H1 (cell line): ENCODE measurements around the gene WDR7. TPM values are rescaled to one million over a fixed set of nuclear protein-coding genes. Genes with fewer than 3 reads are reported as not detected.

Experiments
- CTCF ChIA-PET: fragments of 300-600 bp; sonication (Branson Sonifier 250); formaldehyde crosslinking; loops from one replicate; lab custom pipeline; 2021; ENCODE audit not compliant: partially characterized antibody; lab: Charles Lee
- POLR2A ChIA-PET: fragments of 300-600 bp; sonication (Branson Sonifier 250); formaldehyde crosslinking; loops from one replicate; lab custom pipeline; 2021; ENCODE audit warnings: inconsistent platforms; ENCODE audit not compliant: partially characterized antibody; lab: Charles Lee
- DNase-seq, 2 experiments: peaks; one replicate each; pipeline versions ENCODE4 v3.0.0 to v3.0.0-alpha.2; 2010 to 2022; ENCODE audit warnings: low spot score in 2 of 2, low read depth in 1 of 2, mixed read lengths in 1 of 2
- FAIRE-seq: peaks from 2 replicates; lab custom pipeline; 2011; peaks lifted over from hg19 to GRCh38; lab: Jason Lieb, UNC
- H2AFZ ChIP-seq: 2 replicates; pipeline ENCODE4 v1.8.1; 2012; ENCODE audit warnings: low read length, inconsistent platforms
- H2AK5ac ChIP-seq: 2 replicates; pipeline ENCODE4 v1.6.1; 2013; ENCODE audit warnings: low read depth, low read length
- H2BK120ac ChIP-seq: replicated peaks from 2 replicates; pipeline ENCODE3; 2013; ENCODE audit warnings: low read depth, low read length, inconsistent platforms
- H2BK12ac ChIP-seq: 2 replicates; pipeline ENCODE4 v1.6.1; 2013; ENCODE audit warnings: low read depth, low read length
- H2BK15ac ChIP-seq: 2 replicates; pipeline ENCODE4 v1.6.1; 2013; ENCODE audit warnings: low read length
- H2BK20ac ChIP-seq: 2 replicates; pipeline ENCODE4 v1.6.1; 2013; ENCODE audit warnings: low read length
- H2BK5ac ChIP-seq: 2 replicates; pipeline ENCODE4 v1.6.1; 2013; ENCODE audit warnings: low read depth, low read length
- H3K14ac ChIP-seq: 2 replicates; pipeline ENCODE4 v1.6.1; 2013; ENCODE audit warnings: inconsistent platforms; ENCODE audit not compliant: insufficient read length
- H3K18ac ChIP-seq: 2 replicates; pipeline ENCODE4 v1.6.1; 2013; ENCODE audit warnings: low read length; ENCODE audit errors: extremely low read depth
- H3K23ac ChIP-seq: 2 replicates; pipeline ENCODE4 v1.6.1; 2013; ENCODE audit warnings: inconsistent platforms; ENCODE audit not compliant: insufficient read length
- H3K23me2 ChIP-seq: 2 replicates; pipeline ENCODE4 v1.6.1; 2013; ENCODE audit warnings: low read depth, low read length
- H3K27ac ChIP-seq: 2 replicates; pipeline ENCODE4 v1.6.1; 2011; ENCODE audit warnings: low read depth, low read length, inconsistent platforms
- H3K27me3 ChIP-seq, 4 experiments: replicated peaks in 1 of 4; 1 replicate in 1 of 4; 2 replicates in 3 of 4; pipeline versions ENCODE4 v1.6.1 to v1.8.1; 2011 to 2013; ENCODE audit warnings: low read length in 3 of 4, mild to moderate bottlenecking in 3 of 4, inconsistent platforms in 2 of 4, mixed read lengths in 2 of 4, moderate library complexity in 1 of 4; ENCODE audit not compliant: control insufficient read depth in 3 of 4, insufficient read depth in 3 of 4; ENCODE audit errors: extremely low read depth in 1 of 4
- H3K36me3 ChIP-seq, 4 experiments: 2 replicates each; pipeline versions ENCODE4 v1.6.1 to v1.8.1; 2011 to 2013; ENCODE audit warnings: mild to moderate bottlenecking in 4 of 4, low read length in 3 of 4, moderate library complexity in 2 of 4, control low read depth in 1 of 4, inconsistent platforms in 1 of 4; ENCODE audit not compliant: insufficient read depth in 4 of 4, control insufficient read depth in 2 of 4
- H3K4ac ChIP-seq: replicated peaks from 2 replicates; pipeline ENCODE3; 2013; ENCODE audit warnings: low read length, low read depth, mixed read lengths, inconsistent platforms; ENCODE audit not compliant: insufficient read length
- H3K4me1 ChIP-seq, 4 experiments: replicated peaks in 1 of 4; 1 replicate in 1 of 4; 2 replicates in 3 of 4; pipeline versions ENCODE4 v1.6.1 to v1.8.1; 2011 to 2013; ENCODE audit warnings: low read length in 3 of 4, inconsistent platforms in 2 of 4, mixed read lengths in 1 of 4; ENCODE audit not compliant: insufficient read depth in 4 of 4, control insufficient read depth in 3 of 4
- H3K4me2 ChIP-seq, 2 experiments: 2 replicates each; pipeline versions ENCODE4 v1.6.1 to v1.8.1; 2011 to 2013; ENCODE audit warnings: low read depth in 2 of 2, low read length in 2 of 2, control low read depth in 1 of 2, inconsistent platforms in 1 of 2, mild to moderate bottlenecking in 1 of 2; ENCODE audit not compliant: insufficient read depth in 1 of 2
- H3K4me3 ChIP-seq, 4 experiments: fragments of 200-600, 300-600 bp in 1 of 4; sonication (generic), shearing (Covaris generic), sonication (Bioruptor Twin) in 1 of 4; 2 replicates each; pipeline versions ENCODE4 v1.5.1 to v1.8.1; 2011 to 2016; ENCODE audit warnings: low read length in 4 of 4, low read depth in 3 of 4, control low read depth in 2 of 4, inconsistent platforms in 2 of 4, mild to moderate bottlenecking in 2 of 4, mixed read lengths in 1 of 4, moderate library complexity in 1 of 4; ENCODE audit not compliant: insufficient read depth in 2 of 4; ENCODE audit errors: extremely low read depth in 1 of 4
- H3K56ac ChIP-seq: replicated peaks from 2 replicates; pipeline ENCODE3; 2013; ENCODE audit warnings: low read depth, mild to moderate bottlenecking, mixed read lengths, low read length, inconsistent platforms; ENCODE audit not compliant: insufficient read length
- H3K79me1 ChIP-seq: 2 replicates; pipeline ENCODE4 v1.6.1; 2013; ENCODE audit warnings: low read depth, low read length, control low read depth
- H3K79me2 ChIP-seq, 2 experiments: 2 replicates each; pipeline versions ENCODE4 v1.6.1 to v1.8.1; 2012 to 2013; ENCODE audit warnings: low read length in 2 of 2, mild to moderate bottlenecking in 2 of 2, inconsistent platforms in 1 of 2; ENCODE audit not compliant: insufficient read depth in 2 of 2, control insufficient read depth in 1 of 2
- H3K9ac ChIP-seq, 4 experiments: replicated peaks in 1 of 4; 1 replicate in 1 of 4; 2 replicates in 3 of 4; pipeline versions ENCODE4 v1.6.1 to v1.8.1; 2011 to 2013; ENCODE audit warnings: low read depth in 3 of 4, low read length in 3 of 4, control low read depth in 2 of 4, mild to moderate bottlenecking in 2 of 4, moderate library complexity in 2 of 4, inconsistent platforms in 1 of 4; ENCODE audit errors: extremely low read depth in 1 of 4
- H3K9me3 ChIP-seq, 2 experiments: 2 replicates each; pipeline versions ENCODE4 v1.6.1 to v1.8.1; 2012 to 2013; ENCODE audit warnings: mild to moderate bottlenecking in 2 of 2, moderate library complexity in 2 of 2, control low read depth in 1 of 2, inconsistent platforms in 1 of 2, low read depth in 1 of 2, low read length in 1 of 2, mixed read lengths in 1 of 2; ENCODE audit not compliant: insufficient read depth in 2 of 2
- H4K20me1 ChIP-seq, 2 experiments: replicated peaks in 1 of 2; 2 replicates each; pipeline versions ENCODE3 to v1.8.1; 2011 to 2013; ENCODE audit warnings: inconsistent platforms in 2 of 2, low read length in 2 of 2, mild to moderate bottlenecking in 1 of 2; ENCODE audit not compliant: insufficient read depth in 2 of 2, control insufficient read depth in 1 of 2
- H4K5ac ChIP-seq: 2 replicates; pipeline ENCODE4 v1.6.1; 2013; ENCODE audit warnings: low read length, low read depth, mixed read lengths, inconsistent platforms; ENCODE audit not compliant: insufficient read length
- H4K8ac ChIP-seq: 2 replicates; pipeline ENCODE4 v1.8.0; 2013; ENCODE audit warnings: mild to moderate bottlenecking, moderate library complexity, low read length, inconsistent platforms; ENCODE audit not compliant: insufficient read depth; ENCODE audit errors: extremely low read depth
- H4K91ac ChIP-seq: replicated peaks from 2 replicates; pipeline ENCODE3; 2013; ENCODE audit warnings: low read length, mixed read lengths, inconsistent platforms; ENCODE audit not compliant: insufficient read length
- ATF3 ChIP-seq: IDR thresholded peaks from 2 replicates; pipeline ENCODE4 v1.6.1; 2011; ENCODE audit warnings: low read depth, mild to moderate bottlenecking, low read length; ENCODE audit not compliant: insufficient read depth
- CREB1 ChIP-seq: IDR thresholded peaks from 2 replicates; pipeline ENCODE4 v1.6.1; 2012; ENCODE audit warnings: inconsistent platforms
- JUN ChIP-seq: IDR thresholded peaks from 2 replicates; pipeline ENCODE4 v1.6.1; 2011; ENCODE audit warnings: low read depth, mild to moderate bottlenecking, improper control_type of control experiment, low read length
- JUND ChIP-seq: IDR thresholded peaks from 2 replicates; pipeline ENCODE4 v1.6.1; 2011; ENCODE audit warnings: mild to moderate bottlenecking, improper control_type of control experiment, low read length
- RBBP5 ChIP-seq: IDR thresholded peaks from 2 replicates; pipeline ENCODE4 v1.7.1; 2012; ENCODE audit warnings: low read depth, mild to moderate bottlenecking, inconsistent platforms, low read length, moderate library complexity, borderline replicate concordance
- SAP30 ChIP-seq: fragments of 300-600 bp; sonication (generic); IDR thresholded peaks from 2 replicates; pipeline ENCODE4 v1.7.1; 2012; ENCODE audit warnings: low read length, moderate library complexity, mild to moderate bottlenecking, inconsistent platforms; ENCODE audit not compliant: insufficient read depth, insufficient replicate concordance
- SIRT6 ChIP-seq: IDR thresholded peaks from one replicate; pipeline ENCODE4 v1.7.1; 2012; ENCODE audit warnings: low read length, inconsistent platforms
- SP4 ChIP-seq: IDR thresholded peaks from 2 replicates; pipeline ENCODE4 v1.6.1; 2012; ENCODE audit warnings: low read length, inconsistent platforms
- USF2 ChIP-seq: IDR thresholded peaks from 2 replicates; pipeline ENCODE4 v1.6.1; 2011; ENCODE audit warnings: low read length, improper control_type of control experiment
- WGBS, 2 experiments: shearing (Covaris generic) in 1 of 2; methylation state at CpG; one replicate each; pipeline versions ENCODE4 v1.1.6 to v1.1.7; 2013 to 2015; ENCODE audit warnings: low lambda C conversion rate in 2 of 2, mixed read lengths in 2 of 2, inconsistent platforms in 1 of 2, low coverage in 1 of 2, missing lambda C conversion rate in 1 of 2; ENCODE audit not compliant: insufficient replicate concordance in 2 of 2, insufficient coverage in 1 of 2, insufficient read length in 1 of 2; ENCODE audit errors: extremely low coverage in 1 of 2, missing lambda C conversion rate in 1 of 2; 5-methylcytosine and 5-hydroxymethylcytosine counted together
- polyA plus RNA-seq, 7 experiments: library from polyadenylated mRNA; depleted of rRNA in 3 of 7; stranded (reverse) in 5 of 7; unstranded in 2 of 7; fragments of >200 nt in 5 of 7; fragments of 200-250 nt in 2 of 7; gene quantifications; 1 replicate in 5 of 7; 2 replicates in 1 of 7; 4 replicates in 1 of 7; pipeline versions ENCODE4 v1.2.1 to v1.2.3, GENCODE V29; 2011 to 2013; ENCODE audit warnings: missing spikeins in 2 of 7, mixed read lengths in 2 of 7
- total RNA-seq: library from RNA; stranded (reverse); fragmentation: NEBNext Ultra II Directional; extraction: Animal tissue kit (Norgen Biotek cat#: 25700); gene quantifications from 2 replicates; pipeline ENCODE4 v1.2.1, GENCODE V29; 2021

WDR7 gene
- total and polyA plus RNA-seq, 2 of the 8 experiments (the other 6 are each of a cell fraction or from before 2014, with no cell fraction given), result 5.5 to 15.2 TPM

GRCh38 chr18:56907771-56908170 is 256.6 kb downstream of the WDR7 start:
- POLR2A ChIA-PET, result no interaction called here

More at GRCh38 chr18:56907771-56908170, 256.6 kb downstream of the WDR7 start:
- Histone ChIP-seq H2BK5ac (no peak overlapping the region), H2BK20ac (no peak overlapping the region), H3K4me1 (no peaks in the 10 kb centered on the region), H3K4me2 (no peak overlapping the region), H3K9ac (no peak overlapping the region), H3K4ac (no peak overlapping the region), H3K27me3 (no peaks in the 10 kb centered on the region), H3K9me3 (no peaks in the 10 kb centered on the region), H3K23me2 (no peaks in the 10 kb centered on the region), H3K4me3 (no peak overlapping the region), H4K91ac (no peak overlapping the region), H4K20me1 (no peaks in the 10 kb centered on the region), H3K18ac (no peak overlapping the region), H2AK5ac (no peak overlapping the region), H3K79me2 (no peaks in the 10 kb centered on the region), H2BK12ac (no peak overlapping the region), H3K27ac (no peak overlapping the region), H4K8ac (no peak overlapping the region), H3K36me3 (no peaks in the 10 kb centered on the region), H3K14ac (no peak overlapping the region), H2AFZ (no peak overlapping the region), H3K79me1 (no peaks in the 10 kb centered on the region), H2BK15ac (no peak overlapping the region), H4K5ac (no peak overlapping the region), H2BK120ac (no peak overlapping the region), H3K23ac (no peak overlapping the region), H3K56ac (no peak overlapping the region)
- CTCF ChIA-PET, result interaction anchor here (0.9 kb wide), 1 partner anchor 111 kb away, joined by 3 read pairs; no protein-coding TSS in a partner anchor
- DNase-seq (no peak), FAIRE-seq (no peak)
- WGBS, 2 experiments, result 96% methylated on average over 4 of the region's 4 CpGs; no CpG with 5 or more reads in 1 of the 2 experiments
- TF ChIP-seq RBBP5 (no peak), ATF3 (no peak), JUND (no peak), CREB1 (no peak), SAP30 (no peak), JUN (no peak), USF2 (no peak), SP4 (no peak), SIRT6 (no peak)
